K562 (cell line): ENCODE measurements around the gene GRIA4. TPM values are rescaled to one million over a fixed set of nuclear protein-coding genes. Genes with fewer than 3 reads are reported as not detected.

Experiments
- ATAC-seq: fragments of 200-7000 bp; cut with Tn5 transposase; 3 replicates; pipeline ENCODE4 v1.9.1; 2020; ENCODE audit warnings: moderate library complexity
- BruUV-seq: library from RNA; stranded (reverse); fragments of 400-500 nt; replicated peaks from 2 replicates; lab custom pipeline; 2021; lab: Mats Ljungman, UMichigan
- CTCF ChIA-PET: fragments of 300-600 bp; formaldehyde crosslinking; extraction: SDS; loops from one replicate; lab custom pipeline; 2021; ENCODE audit warnings: low intra/inter-chr PET ratio; lab: Yijun Ruan, JAX
- POLR2A ChIA-PET: fragments of 300-600, 350-650 bp; sonication (Branson Sonifier 250); formaldehyde crosslinking; extraction: SDS; loops from one replicate; lab custom pipeline; 2021; ENCODE audit warnings: antibody characterized with exemption, inconsistent platforms; lab: Yijun Ruan, JAX
- DNase-seq, 4 experiments: peaks; one replicate each; pipeline versions ENCODE4 v3.0.0 to v3.0.0-alpha.2; 2011 to 2018; ENCODE audit warnings: low spot score in 3 of 4, mixed read lengths in 3 of 4; ENCODE audit errors: extremely low read depth in 1 of 4
- FAIRE-seq: peaks from 2 replicates; lab custom pipeline; 2011; peaks lifted over from hg19 to GRCh38; lab: Jason Lieb, UNC
- H2AFZ ChIP-seq: 2 replicates; pipeline ENCODE4 v1.6.0; 2011; ENCODE audit warnings: low read depth, low read length, control low read depth, inconsistent platforms
- H3K27ac ChIP-seq: fragments of 200-600 bp; 3 replicates; pipeline ENCODE4 v1.8.0; 2011; ENCODE audit warnings: low read depth, mild to moderate bottlenecking, control low read depth, inconsistent platforms, low read length, moderate library complexity, mixed read lengths; ENCODE audit errors: extremely low read depth
- H3K27me3 ChIP-seq, 2 experiments: fragments of 300-600 bp in 1 of 2; 2 replicates in 1 of 2; 3 replicates in 1 of 2; pipeline versions ENCODE4 v1.6.0 to v1.8.0; 2011; ENCODE audit warnings: inconsistent platforms in 2 of 2, low read length in 2 of 2, mild to moderate bottlenecking in 1 of 2, mixed read lengths in 1 of 2, moderate library complexity in 1 of 2; ENCODE audit not compliant: control insufficient read depth in 2 of 2, insufficient read depth in 2 of 2
- H3K36me3 ChIP-seq: fragments of 300-600 bp; 3 replicates; pipeline ENCODE4 v1.8.0; 2011; ENCODE audit warnings: mild to moderate bottlenecking, low read length, inconsistent platforms; ENCODE audit not compliant: control insufficient read depth, insufficient read depth
- H3K4me1 ChIP-seq, 2 experiments: fragments of 200-600 bp in 1 of 2; replicated peaks in 1 of 2; 2 replicates in 1 of 2; 3 replicates in 1 of 2; pipeline versions ENCODE4 v1.5.1 to v1.8.0; 2011; ENCODE audit warnings: inconsistent platforms in 2 of 2, low read length in 2 of 2, mild to moderate bottlenecking in 1 of 2, mixed read lengths in 1 of 2, moderate library complexity in 1 of 2; ENCODE audit not compliant: control insufficient read depth in 2 of 2, insufficient read depth in 2 of 2
- H3K4me2 ChIP-seq: 2 replicates; pipeline ENCODE4 v1.6.1; 2011; ENCODE audit warnings: low read length, control low read depth, inconsistent platforms, mixed read lengths; ENCODE audit not compliant: insufficient read depth
- H3K4me3 ChIP-seq: fragments of 200-600 bp; sonication (generic), shearing (Covaris generic); 2 replicates; pipeline ENCODE4 v1.5.1; 2016; ENCODE audit warnings: control low read depth, inconsistent platforms
- H3K79me2 ChIP-seq: fragments of 200-600 bp; 3 replicates; pipeline ENCODE4 v1.8.0; 2011; ENCODE audit warnings: low read length, inconsistent platforms; ENCODE audit not compliant: control insufficient read depth, insufficient read depth
- H3K9ac ChIP-seq, 2 experiments: 2 replicates each; pipeline versions ENCODE4 v1.6.0 to v1.6.1; 2011; ENCODE audit warnings: low read depth in 2 of 2, low read length in 2 of 2, control low read depth in 1 of 2, inconsistent platforms in 1 of 2, mild to moderate bottlenecking in 1 of 2, mixed read lengths in 1 of 2; ENCODE audit not compliant: insufficient read depth in 1 of 2
- H3K9me1 ChIP-seq: one replicate; pipeline ENCODE4 v1.6.0; 2011; ENCODE audit warnings: inconsistent platforms, mild to moderate bottlenecking, low read length, moderate library complexity; ENCODE audit not compliant: control insufficient read depth, insufficient read depth
- H3K9me3 ChIP-seq: replicated peaks from 2 replicates; pipeline ENCODE4 v1.5.1; 2011; ENCODE audit warnings: low read depth, low read length, inconsistent platforms; ENCODE audit not compliant: control insufficient read depth, insufficient read depth
- H4K20me1 ChIP-seq: replicated peaks from 2 replicates; pipeline ENCODE4 v1.6.1; 2011; ENCODE audit warnings: low read length, inconsistent platforms, mixed read lengths; ENCODE audit not compliant: control insufficient read depth, insufficient read depth
- CREB3 ChIP-seq: fragments of 450-650 bp; conservative IDR thresholded peaks from 2 replicates; pipeline ENCODE4 v1.6.1; 2016; ENCODE audit warnings: missing genetic modification characterization, low read depth, mild to moderate bottlenecking, missing compliant biosample characterization, moderate library complexity
- IRF2 ChIP-seq: sonication (generic); formaldehyde crosslinking; IDR thresholded peaks from 2 replicates; pipeline ENCODE4 v1.8.1; 2022; ENCODE audit warnings: mild to moderate bottlenecking, missing genetic modification reagents
- MEF2D ChIP-seq: conservative IDR thresholded peaks from 2 replicates; pipeline ENCODE4 v1.6.1; 2016; ENCODE audit warnings: low read depth, missing genetic modification characterization, missing compliant biosample characterization
- MIER1 ChIP-seq: fragments of 450-650 bp; IDR thresholded peaks from 2 replicates; pipeline ENCODE4 v1.6.1; 2016; ENCODE audit warnings: antibody characterized with exemption, mild to moderate bottlenecking, low read depth
- RBM39 ChIP-seq: fragments of 200-400 bp; formaldehyde crosslinking; optimal IDR thresholded peaks from 2 replicates; pipeline ENCODE3; 2018; ENCODE audit warnings: low read depth, low read length
- TAL1 ChIP-seq: fragments of 450-650 bp; IDR thresholded peaks from 2 replicates; pipeline ENCODE4 v1.6.1; 2016; ENCODE audit warnings: mild to moderate bottlenecking
- TGIF2 ChIP-seq: sonication (generic); formaldehyde crosslinking; IDR thresholded peaks from 2 replicates; pipeline ENCODE4 v1.8.1; 2022; ENCODE audit warnings: mild to moderate bottlenecking, missing genetic modification reagents, moderate library complexity
- ZBTB2 ChIP-seq: fragments of 450-650 bp; IDR thresholded peaks from 2 replicates; pipeline ENCODE4 v1.6.1; 2016; ENCODE audit warnings: antibody characterized with exemption
- in situ Hi-C: fragments of 300-500 bp; cut with MboI; formaldehyde crosslinking; loops from 4 replicates; pipeline ENCODE4 v1.15.0; 2018; ENCODE audit warnings: inconsistent platforms, mixed read lengths
- intact Hi-C: fragments of 100-400 bp; cut with micrococcal nuclease; formaldehyde crosslinking; loops from 2 replicates; pipeline ENCODE4 v1.14.2; 2022
- polyA plus RNA-seq, 8 experiments: library from polyadenylated mRNA; depleted of rRNA in 4 of 8; stranded (reverse) in 5 of 8; unstranded in 3 of 8; fragments of >200 nt; fragmentation: Nextera tagmentation in 2 of 8; fragmentation: Illumina TruSeq in 1 of 8; extraction: Ambion mirVana in 2 of 8; extraction: Trizol in 1 of 8; gene quantifications; 2 replicates each; pipeline versions ENCODE4 v1.2.1 to v1.2.3, GENCODE V29; 2011 to 2014; ENCODE audit warnings: inconsistent platforms in 1 of 8, missing spikeins in 1 of 8
- total RNA-seq, 7 experiments: library from RNA; depleted of rRNA in 6 of 7; stranded (reverse); fragments of >200 nt in 6 of 7; fragmentation: Illumina TruSeq in 2 of 7; extraction: Trizol in 2 of 7; gene quantifications; 2 replicates each; pipeline versions ENCODE4 v1.2.1 to v1.2.3, GENCODE V29; 2011 to 2021; ENCODE audit warnings: low replicate concordance in 1 of 7
- TF ChIP-seq, protein P1 (sequence below): fragments of 250-450 bp; sonication (Bioruptor Pico); IDR thresholded peaks from 2 replicates; pipeline ENCODE4 v1.9.0; 2021; ENCODE audit warnings: mild to moderate bottlenecking, inconsistent platforms

Gene GRIA4
- total and polyA plus RNA-seq, 9 of the 15 experiments (the other 6 are each of a cell fraction or from before 2014, with no cell fraction given), result not detected

DNA sequence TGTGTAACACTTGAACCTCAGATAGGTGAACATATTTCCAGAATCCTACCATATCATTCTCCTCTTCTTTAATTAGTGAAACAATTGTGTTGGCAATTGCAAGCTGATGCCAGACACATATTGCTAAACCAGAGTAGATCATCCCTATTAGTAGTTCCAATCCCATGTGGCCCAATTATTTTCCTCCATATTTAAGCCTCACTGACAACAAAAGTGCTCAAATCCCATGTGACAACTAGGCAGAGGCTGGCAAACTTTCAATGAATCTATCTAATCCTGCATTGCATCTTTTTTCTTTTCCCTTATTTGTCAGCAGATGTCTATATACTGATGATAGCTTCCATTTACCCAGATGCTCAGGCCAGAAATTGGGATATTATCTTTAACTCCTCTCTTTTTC lies 90.4 kb downstream of the GRIA4 start:
- Histone ChIP-seq H3K27me3 (no peaks in the 10 kb centered on the region), H3K4me3 (no peak overlapping the region), H3K4me2 (no peak overlapping the region), H3K36me3 (no peaks in the 10 kb centered on the region), H3K9me3 (no peaks in the 10 kb centered on the region), H3K9ac (no peak overlapping the region), H4K20me1 (no peaks in the 10 kb centered on the region), H3K4me1 (no peaks in the 10 kb centered on the region), H2AFZ (no peak overlapping the region), H3K79me2 (no peaks in the 10 kb centered on the region), H3K27ac (no peak overlapping the region), H3K9me1 (no peaks in the 10 kb centered on the region)
- intact Hi-C loops (no loop called here), in situ Hi-C loops (no loop called here)
- no TSS peak for BruUV-seq
- FAIRE-seq, result no peak
- ChIA-PET CTCF (interaction anchor here (0.7 kb wide), 1 partner anchor 895 kb away, joined by 4 read pairs; no protein-coding TSS in a partner anchor), POLR2A (no interaction called here)
- TF ChIP-seq MIER1 (no peak), MEF2D (no peak), RBM39 (no peak), CREB3 (tag) (no peak), ZBTB2 (no peak), IRF2 (CRISPR knock-in tag) (no peak), TGIF2 (CRISPR knock-in tag) (no peak), TAL1 (no peak)
- TF ChIP-seq, protein P1, sequence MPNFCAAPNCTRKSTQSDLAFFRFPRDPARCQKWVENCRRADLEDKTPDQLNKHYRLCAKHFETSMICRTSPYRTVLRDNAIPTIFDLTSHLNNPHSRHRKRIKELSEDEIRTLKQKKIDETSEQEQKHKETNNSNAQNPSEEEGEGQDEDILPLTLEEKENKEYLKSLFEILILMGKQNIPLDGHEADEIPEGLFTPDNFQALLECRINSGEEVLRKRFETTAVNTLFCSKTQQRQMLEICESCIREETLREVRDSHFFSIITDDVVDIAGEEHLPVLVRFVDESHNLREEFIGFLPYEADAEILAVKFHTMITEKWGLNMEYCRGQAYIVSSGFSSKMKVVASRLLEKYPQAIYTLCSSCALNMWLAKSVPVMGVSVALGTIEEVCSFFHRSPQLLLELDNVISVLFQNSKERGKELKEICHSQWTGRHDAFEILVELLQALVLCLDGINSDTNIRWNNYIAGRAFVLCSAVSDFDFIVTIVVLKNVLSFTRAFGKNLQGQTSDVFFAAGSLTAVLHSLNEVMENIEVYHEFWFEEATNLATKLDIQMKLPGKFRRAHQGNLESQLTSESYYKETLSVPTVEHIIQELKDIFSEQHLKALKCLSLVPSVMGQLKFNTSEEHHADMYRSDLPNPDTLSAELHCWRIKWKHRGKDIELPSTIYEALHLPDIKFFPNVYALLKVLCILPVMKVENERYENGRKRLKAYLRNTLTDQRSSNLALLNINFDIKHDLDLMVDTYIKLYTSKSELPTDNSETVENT, result no peak
- DNase-seq, result no peak
- ATAC-seq, result no peak
